NCI-H146 treated with DMSO at 0.1 percent for 48 hours (cell line): Measurements from ENCODE around the gene NFIA.

ENCODE experiments used
- DNase-seq: peaks from one replicate; lab custom pipeline; 2025; ENCODE audit not compliant: unreplicated experiment; lab: John Stamatoyannopoulos, UW

NFIA gene

GRCh38 chr1:61149010-61149860, 66.9 kb downstream of the NFIA start:
- DNase-seq, result no peak

GRCh38 chr1:61151565-61151964, 69.2 kb downstream of the NFIA start:
- no peak for DNase-seq

- DNase-seq, result no peak
Observed at GRCh38 chr1:61152066-61152465, 69.7 kb downstream of the NFIA start.

GRCh38 chr1:61152469-61153105, 70.2 kb downstream of the NFIA start:
- no peak for DNase-seq

GRCh38 chr1:61156576-61157467, 74.5 kb downstream of the NFIA start:
- no peak for DNase-seq

DNA sequence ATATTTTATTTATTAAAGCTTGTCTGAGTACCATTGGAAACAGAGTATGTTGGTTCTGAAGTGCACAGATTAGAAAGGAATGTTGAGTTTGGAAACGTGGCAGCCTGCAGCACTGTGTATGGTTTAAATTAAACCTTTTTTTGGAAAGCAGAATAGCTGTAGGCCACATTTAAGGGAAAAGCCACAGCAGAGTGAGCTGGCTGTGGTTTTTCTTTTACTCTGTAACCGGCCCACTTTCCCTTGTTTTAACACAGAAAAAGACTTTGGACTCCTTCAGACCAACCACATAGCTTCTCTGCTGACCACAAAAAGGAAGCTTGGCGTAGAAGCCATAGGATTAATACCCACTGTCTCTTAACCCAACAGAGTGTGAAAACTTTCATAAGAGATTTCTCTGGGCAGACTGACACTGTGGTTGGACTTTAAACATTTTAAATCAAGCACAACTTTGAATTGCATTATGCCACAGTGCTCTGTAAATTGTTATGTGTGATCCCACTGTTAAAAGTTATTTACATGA, 75.2 kb downstream of the NFIA start:
- no peak for DNase-seq

DNA sequence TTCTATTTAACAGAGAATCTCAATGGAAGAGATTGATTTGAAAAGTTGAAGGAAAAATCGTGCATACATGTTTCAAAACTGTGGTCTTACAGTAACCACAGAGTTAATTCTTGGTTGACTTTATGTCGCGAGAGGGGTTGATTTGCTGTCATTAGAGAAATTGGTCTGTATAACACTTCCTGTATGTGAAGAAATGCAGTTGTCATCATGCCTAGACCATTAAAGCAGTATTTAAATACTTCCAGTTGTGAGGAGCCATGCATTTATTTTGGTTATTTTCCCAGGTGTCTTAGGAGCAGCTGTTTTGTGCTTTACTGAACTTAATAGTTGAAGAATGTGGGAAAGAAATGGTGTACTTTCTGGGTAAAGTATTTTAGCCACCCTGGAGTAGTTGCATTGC, 76.2 kb downstream of the NFIA start:
- no peak for DNase-seq

GRCh38 chr1:61160526-61160925, 78.2 kb downstream of the NFIA start:
- DNase-seq, result no peak

GRCh38 chr1:61162520-61163258, 80.3 kb downstream of the NFIA start:
- DNase-seq, result no peak

GRCh38 chr1:61163355-61163754, 81.0 kb downstream of the NFIA start:
- no peak for DNase-seq

DNA sequence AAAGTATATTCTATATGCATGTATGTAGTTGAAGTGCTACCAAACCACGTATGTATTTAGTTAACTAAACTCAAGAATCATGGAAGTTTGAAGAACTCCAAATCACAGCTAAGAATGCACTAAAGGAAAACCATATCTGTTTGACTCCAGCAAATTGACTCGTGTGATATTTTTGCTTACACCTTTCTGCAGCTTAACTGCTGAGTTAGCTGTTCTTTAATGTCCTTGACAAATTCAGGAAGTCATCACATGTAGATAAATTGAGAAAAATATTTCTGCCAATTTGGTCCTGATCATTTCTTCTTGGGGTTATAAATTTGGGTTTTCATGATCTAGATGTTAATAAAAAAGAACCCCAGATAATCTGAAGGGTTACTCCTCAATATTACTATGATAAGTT, 83.0 kb downstream of the NFIA start:
- DNase-seq, result no peak

- no peak for DNase-seq
Observed at GRCh38 chr1:61167309-61167708, 84.9 kb downstream of the NFIA start.

GRCh38 chr1:61169045-61169444, 86.7 kb downstream of the NFIA start:
- DNase-seq, result no peak

DNA sequence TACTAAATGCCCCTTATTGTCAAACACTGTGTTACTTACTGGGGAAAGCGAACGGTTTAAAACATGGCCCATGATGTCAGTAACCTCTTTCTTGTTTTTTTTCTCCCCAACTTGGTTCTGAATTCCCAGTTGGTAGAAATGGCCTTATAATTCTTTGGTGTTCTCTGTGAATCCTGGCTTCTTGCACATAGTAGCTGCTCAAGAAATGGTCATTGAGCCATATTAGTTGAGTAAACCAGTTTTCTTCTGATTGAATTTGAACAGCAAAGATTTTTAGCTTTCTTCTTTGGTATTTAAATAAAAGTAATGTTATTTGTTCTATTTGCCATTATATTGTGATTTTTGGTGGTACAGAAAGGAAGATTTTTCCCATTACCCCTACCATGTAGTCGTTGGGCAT, 87.3 kb downstream of the NFIA start:
- DNase-seq, result no peak

- no peak for DNase-seq
Observed at GRCh38 chr1:61170328-61171238, 88.2 kb downstream of the NFIA start.

- DNase-seq, result no peak
Observed at GRCh38 chr1:61171346-61171745, 89.0 kb downstream of the NFIA start.

DNA sequence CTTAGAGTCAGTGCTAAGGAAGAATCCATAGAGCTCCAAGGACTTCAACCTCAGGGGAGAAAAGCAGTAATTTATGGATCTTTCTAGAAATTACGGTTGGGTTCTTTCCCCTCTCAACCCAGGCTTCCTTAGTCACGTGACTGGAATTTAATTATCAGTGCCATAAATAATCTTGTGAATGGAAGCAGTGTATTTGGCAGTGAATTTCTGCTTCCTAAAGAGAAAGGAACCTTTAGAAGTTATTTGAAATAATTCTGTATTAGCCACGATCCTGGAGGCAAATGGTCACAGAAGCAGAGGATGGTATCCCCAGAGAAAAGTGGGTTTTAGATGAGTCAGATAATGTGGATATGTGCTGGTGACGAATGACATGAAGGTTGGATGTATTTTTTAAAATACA, 89.6 kb downstream of the NFIA start:
- no peak for DNase-seq

DNA sequence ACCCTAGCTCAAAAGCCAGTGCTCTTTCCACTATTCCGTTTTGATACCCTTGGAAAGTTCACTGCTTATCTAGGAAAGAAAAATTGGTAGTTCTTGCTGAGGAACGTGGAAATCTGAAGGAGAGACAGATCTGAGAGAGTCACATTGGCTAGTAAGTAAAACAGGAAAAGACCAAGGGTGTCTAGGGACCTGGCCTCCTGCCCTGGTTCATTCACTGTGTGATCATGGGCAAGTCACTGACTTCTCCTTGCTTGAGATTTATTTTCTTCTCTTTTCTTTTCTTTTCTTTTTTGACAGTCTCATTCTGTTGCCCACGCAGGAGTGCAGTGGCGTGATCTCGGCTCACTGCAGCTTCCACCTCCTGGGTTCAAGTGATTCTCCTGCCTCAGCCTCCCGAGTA, 90.8 kb downstream of the NFIA start:
- no peak for DNase-seq

GRCh38 chr1:61174060-61174795, 91.9 kb downstream of the NFIA start:
- DNase-seq, result no peak
